Posterior cingulate gyrus (tissue), 11 donors: ENCODE results near the gene CXorf65.

Experiments used
- DNase-seq, 10 donors: peaks; one replicate each; pipeline versions ENCODE4 v3.0.0 to v3.0.0-alpha.2; 2020 to 2021; ENCODE audit warnings: mixed read lengths in 3 of 10
- intact Hi-C: fragments of 100-400 bp; cut with DNase I; formaldehyde crosslinking; loops from one replicate; pipeline ENCODE4 v1.15.1; 2023

The CXorf65 gene

DNA sequence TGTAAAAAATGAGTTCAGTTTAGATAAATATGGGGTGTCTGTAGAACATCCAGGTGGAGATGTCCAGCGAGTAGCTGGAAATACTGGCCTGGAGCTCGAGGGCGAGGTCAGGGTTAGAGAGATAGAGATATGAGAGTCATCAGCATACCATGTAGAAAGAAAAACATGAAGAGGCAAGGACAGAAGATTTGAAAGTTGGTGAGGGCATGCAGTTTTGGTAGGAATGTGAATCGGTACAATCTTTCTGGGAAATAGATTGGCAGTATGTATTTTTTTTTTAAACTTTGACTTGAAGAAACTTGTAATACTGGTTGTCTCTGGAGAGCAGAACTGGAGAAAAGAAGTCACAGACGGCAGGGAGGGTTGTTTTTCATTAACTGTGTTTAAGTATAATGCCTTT is 36.0 kb downstream of the CXorf65 start:
- DNase-seq, result no peak
- intact Hi-C loops, result no loop called here

DNA sequence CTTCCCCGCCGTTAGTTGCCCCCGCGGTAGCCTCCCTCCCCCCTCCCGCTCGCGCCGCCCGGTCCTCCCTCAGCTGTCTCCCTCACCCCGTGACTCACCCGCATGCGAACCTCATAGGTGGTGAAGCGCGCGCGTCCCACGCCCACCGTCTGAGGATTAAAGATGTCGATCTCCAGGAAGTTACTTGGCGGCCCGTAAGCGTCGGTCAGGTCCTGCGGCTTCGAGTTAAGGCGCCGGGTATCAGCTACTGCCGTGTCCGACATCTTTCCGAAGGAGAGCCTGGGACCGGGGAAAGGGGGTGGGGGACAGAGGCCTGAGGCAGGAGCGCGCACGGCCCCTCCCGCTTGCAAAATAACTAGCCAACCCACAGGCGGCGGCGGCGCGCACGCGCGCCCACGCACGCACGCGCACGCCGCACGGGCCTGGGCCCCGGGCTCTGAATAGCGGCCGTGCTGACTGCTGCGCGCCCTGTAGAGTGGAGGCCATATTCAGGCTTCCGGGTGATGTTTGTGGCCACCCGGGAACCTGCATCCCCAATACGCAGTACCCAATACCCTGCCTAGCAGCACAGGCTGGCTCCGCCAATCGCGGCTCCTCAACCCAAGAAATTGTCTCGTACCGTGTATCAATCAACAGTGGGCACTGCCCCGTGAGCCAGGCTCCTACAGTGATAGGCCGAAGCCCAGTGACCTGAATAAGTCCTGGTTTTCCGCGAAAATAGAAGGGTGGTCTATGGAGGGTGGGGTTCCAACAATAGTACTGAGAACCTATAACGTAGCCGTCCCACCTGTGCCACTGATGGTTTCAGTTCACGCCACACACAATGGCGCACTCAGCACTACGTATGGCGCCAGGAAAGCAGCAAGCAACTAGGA is 38.3 kb downstream of the CXorf65 start, which contains the start of gene SNX12:
Gene SNX12, minus strand, starts transcription at position 291 of the 875 bp plus-strand sequence. Its CDS starts 28 bp downstream, at position 263.
- peak; percentile 82 to 99 (median 88) for DNase-seq
- intact Hi-C loops, result no loop called here

DNA sequence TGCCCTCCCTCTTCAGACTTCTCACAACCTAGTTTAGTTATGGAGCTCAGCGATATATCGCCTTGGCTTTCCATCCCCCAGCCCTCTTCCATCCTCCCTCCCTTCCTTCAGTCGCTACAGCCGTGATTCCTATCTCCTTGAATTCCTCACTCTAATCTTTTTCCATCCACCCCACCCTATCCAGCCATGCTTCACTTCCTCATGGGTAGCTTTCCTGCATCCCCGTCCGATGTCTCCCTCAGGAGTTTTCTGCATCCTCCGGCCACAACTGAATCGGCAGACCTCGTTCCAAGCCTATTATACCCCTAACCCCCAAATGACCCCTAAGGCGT is 38.9 kb downstream of the CXorf65 start:
- intact Hi-C loops, result loop anchor here (1.0 kb wide), 1 partner anchor 28 kb away; the partner anchor contains the start of gene FOXO4
- no peak for DNase-seq

DNA sequence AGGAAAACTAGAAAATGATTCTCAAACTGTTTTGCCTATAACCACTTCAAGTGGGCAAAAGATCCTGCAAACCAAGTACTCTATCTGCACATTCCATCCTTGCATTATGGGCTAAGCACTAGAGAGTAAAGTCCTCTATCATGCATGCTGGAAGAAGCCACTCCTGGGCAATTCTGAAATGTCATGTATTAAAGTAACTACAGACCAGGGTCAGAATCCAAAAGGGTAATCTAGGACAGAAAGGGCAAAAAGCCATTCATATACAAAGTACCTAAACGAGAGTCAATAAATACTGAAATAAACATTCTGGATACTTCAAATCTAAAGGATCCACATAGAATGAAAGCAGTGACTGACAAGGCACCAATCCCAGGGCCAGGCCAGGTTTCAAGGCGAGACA is 39.5 kb downstream of the CXorf65 start:
- intact Hi-C loops, result loop anchor here (1.0 kb wide), 1 partner anchor 28 kb away; the partner anchor contains the start of gene FOXO4
- no peak for DNase-seq

DNA sequence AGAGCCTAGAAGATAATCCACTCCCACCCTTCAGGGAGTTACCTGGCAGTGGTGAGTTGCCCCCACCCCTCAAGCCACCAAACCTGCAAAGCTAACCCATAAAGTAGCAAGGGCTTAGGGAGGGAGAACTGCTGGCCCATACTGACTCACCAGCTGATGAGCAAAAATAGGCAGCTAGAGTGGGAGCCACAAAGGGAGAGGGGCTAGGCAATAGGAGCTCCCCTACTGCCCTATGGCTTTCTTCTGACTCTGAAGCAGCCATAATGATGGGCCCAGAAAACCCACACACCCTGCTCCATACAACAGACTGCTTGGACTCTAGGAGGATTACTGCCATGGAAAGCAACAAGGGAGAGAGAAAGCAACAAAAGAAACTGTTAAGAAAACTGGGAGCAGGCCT is 46.4 kb downstream of the CXorf65 start:
- no peak for DNase-seq
- intact Hi-C loops, result no loop called here

DNA sequence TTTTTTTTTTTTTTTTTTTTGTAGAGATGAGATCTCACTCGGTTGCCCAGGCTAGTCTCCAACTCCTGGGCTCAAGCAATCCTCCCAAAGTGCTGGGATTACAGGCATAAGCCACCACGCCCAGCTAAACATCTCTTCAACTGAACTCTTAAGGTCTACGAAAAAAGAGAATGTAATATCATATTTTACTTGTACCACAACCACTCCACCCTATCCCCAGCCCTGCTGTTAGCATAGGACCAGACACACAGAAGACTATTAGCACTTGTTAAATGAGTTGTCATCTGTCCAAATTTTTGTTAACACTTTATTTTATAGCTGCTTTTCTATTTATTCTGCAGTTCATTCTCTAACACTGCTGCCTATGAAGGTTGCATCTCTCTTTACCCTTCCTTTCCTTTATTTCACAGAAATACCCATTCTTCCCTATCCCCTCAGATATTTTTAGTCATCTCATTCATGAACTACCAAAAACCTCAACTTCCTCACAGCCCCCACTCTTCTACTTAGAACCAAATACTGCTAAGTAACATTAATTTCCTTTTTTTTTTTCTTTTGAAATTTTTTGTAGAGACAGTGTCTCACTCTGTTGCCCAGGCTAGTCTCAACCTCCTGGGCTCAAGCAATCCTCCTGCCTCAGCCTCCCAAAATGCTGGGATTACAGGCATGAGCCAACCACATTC is 48.6 kb downstream of the CXorf65 start:
- intact Hi-C loops, result no loop called here
- no peak for DNase-seq

DNA sequence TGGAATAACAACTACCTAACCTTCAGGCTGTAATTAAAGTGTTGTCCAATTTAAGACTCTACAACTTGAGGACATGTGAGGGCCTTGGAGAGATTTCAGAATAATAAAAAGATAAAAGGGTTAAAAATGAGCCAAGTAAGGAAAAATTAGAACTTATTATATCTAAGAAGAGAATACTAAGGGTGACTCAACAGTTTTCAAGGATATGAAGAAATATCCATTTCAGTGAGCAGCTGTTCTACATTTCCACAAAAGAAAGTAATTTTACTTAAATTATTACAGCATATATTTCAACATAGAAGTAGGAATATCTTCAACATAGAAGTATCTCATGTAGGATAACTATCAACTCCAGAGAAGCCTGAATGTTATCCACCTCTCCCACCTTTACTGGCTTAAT is 49.7 kb downstream of the CXorf65 start:
- no peak for DNase-seq
- intact Hi-C loops, result no loop called here
